NOMO-1 (cell line): ENCODE measurements around the gene LRRC27.
"Not testable (repeated sequence)": the region's sequence is repeated elsewhere in the genome, so short reads cannot be mapped to it uniquely, and the experiment has no call there.

Experiments
- DNase-seq, 2 experiments: peaks; one replicate each; lab custom pipeline; 2025; ENCODE audit not compliant: unreplicated experiment in 2 of 2; lab: John Stamatoyannopoulos, UW

Gene LRRC27

GRCh38 chr10:132331601-132332432 is at the start of gene LRRC27:
Gene LRRC27 (plus strand): TSS chr10:132332193. CDS start chr10:132333525, 1,332 bp downstream.
- peak; percentile 93 to 99 for DNase-seq

- DNase-seq: no peak
These were observed 49.1 kb upstream of the LRRC27 start for GRCh38 chr10:132282667-132283603.

GRCh38 chr10:132283604-132284382 is 48.2 kb upstream of the LRRC27 start:
- DNase-seq: no peak

- DNase-seq: no peak
These were observed 42.6 kb upstream of the LRRC27 start for GRCh38 chr10:132289439-132289838.

- no peak for DNase-seq
These were observed 41.4 kb upstream of the LRRC27 start for GRCh38 chr10:132290631-132291030.

- no peak for DNase-seq
These were observed 40.2 kb upstream of the LRRC27 start for GRCh38 chr10:132291826-132292225.

GRCh38 chr10:132292287-132293200 is 39.4 kb upstream of the LRRC27 start:
- DNase-seq: no peak

- no peak for DNase-seq
These were observed 38.7 kb upstream of the LRRC27 start for GRCh38 chr10:132293201-132293812.

GRCh38 chr10:132293813-132294520 is 38.0 kb upstream of the LRRC27 start:
- no peak for DNase-seq

- no peak for DNase-seq
These were observed 37.3 kb upstream of the LRRC27 start for GRCh38 chr10:132294561-132295318.

- not testable (repeated sequence) for DNase-seq
These were observed 36.5 kb upstream of the LRRC27 start for GRCh38 chr10:132295481-132295880.

- DNase-seq: no peak
These were observed 35.1 kb upstream of the LRRC27 start for GRCh38 chr10:132296666-132297443.

GRCh38 chr10:132297526-132297925 is 34.5 kb upstream of the LRRC27 start:
- DNase-seq: no peak

GRCh38 chr10:132298038-132298881 is 33.7 kb upstream of the LRRC27 start:
- DNase-seq: no peak

- no peak for DNase-seq
These were observed 32.3 kb upstream of the LRRC27 start for GRCh38 chr10:132299371-132300336.
